HT1080 (cell line): Measurements from ENCODE around the gene SEC31B. TPM values are rescaled to one million over a fixed set of nuclear protein-coding genes. Genes with fewer than 3 reads are reported as not detected.
A peak's percentile ranks its signal among the peaks of the same experiment; 100 is the strongest.

Source experiments
- DNase-seq: peaks from one replicate; pipeline ENCODE4 v3.0.0-alpha.2; 2015; ENCODE audit warnings: low read depth
- total RNA-seq: library from RNA; depleted of rRNA; stranded (reverse); fragments of >200 nt; shearing (Covaris generic); gene quantifications from 2 replicates; pipeline ENCODE4 v1.2.3, GENCODE V29; 2014

Gene SEC31B
- total RNA-seq, 1 experiment from 2014 or later, result 0.93 TPM

DNA sequence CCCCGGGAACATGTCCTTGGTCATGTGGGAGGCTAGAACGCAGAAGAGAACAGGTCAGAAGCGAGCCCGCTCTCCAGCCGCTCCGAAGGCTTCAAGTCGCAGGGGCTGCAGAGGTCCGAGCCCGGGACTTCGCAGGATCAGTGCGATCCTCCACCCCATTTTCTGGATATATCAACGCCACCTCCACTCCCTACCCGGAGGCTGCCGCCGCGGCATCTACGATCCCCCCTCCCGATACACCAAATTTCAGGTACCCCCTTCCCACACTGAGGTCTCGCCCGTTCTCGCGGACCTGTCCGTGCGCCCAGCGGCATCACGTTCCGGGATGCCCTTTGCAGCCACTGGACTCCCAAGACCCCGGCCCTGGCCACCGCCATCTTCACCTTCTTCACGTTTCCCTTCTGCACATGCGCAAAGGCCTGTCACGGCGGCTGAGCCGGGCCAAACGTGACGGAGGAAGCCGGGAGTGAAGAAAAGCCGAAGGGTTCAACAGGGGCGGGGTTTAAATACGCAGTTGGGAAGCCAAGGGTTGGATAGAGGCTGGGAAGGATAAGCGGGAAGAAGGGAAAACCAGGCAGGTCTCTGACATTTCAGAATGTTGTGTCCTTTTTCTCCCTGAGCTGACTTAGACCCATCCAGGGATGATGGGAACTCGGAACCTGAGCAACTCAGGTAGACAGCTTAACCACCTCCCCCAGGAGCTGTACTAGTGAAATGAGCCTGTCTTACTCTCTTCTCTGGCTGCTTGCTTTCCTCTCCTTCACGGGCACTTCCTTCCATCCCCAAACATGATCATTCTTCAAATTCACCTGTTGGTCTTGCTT lies 10.0 kb upstream of the SEC31B start, which contains the start of gene NDUFB8:
Gene NDUFB8, minus strand, starts transcription at position 397 of the 824 bp plus-strand sequence. Its CDS starts 20 bp downstream, at position 377.
- peak; percentile 76 for DNase-seq

- no peak for DNase-seq
These were observed 9.3 kb upstream of the SEC31B start for GRCh38 chr10:100528921-100529474.

DNA sequence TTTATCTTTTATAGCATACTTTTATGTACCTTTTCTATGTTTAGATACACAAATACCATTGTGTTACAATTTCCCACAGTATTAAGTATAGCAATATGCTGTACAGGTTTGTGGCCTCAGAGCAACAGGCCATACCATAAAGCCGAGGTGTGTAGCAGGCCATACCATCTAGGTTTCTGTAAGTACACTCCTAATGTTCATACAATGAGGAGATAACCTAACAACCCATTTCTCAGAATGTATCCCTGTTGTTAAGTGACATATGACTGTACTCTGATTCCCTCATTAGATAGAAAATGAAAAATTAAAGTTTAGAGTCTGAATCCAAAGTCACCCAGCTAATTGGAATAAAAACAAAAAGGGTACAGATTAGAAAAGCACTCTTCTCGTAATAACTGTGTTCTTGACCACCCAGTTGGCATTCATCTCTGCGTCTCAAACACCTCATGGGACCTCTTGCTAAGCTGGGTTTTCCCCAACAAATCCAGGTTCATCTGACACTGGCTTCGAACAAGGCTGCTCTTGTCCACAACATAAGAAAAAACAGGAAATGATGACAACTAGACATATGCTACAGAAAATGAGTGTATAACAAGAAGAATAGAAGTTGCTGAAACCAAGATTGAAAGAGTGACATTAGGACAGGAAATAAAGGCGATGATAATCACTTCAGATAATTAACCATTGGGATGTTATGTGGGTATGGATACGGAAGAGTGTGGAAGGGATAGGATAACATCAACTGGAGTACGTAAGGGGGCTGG lies 8.6 kb upstream of the SEC31B start:
- peak; percentile 12 for DNase-seq

- no peak for DNase-seq
These were observed 5.0 kb upstream of the SEC31B start for GRCh38 chr10:100524638-100525037.

DNA sequence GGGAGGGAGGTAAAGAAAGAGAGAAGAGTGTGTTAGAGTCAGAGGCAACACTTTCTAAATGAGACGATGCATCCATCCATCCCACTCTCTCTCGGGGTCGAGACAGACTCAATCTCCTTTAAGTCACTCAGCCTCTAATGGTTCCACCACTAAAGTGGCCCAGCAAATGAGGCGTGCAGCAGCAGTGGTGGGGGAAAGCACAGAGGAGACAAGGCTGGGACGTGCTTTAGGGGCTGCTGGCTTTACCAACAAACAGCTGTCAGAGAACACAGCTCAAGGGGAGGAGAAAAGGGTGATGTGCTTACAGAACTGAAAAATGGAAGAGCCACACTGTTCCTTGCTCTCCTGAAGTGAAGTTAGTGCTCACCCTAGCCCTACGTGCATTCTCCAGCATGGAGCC lies 4.5 kb upstream of the SEC31B start:
- DNase-seq, result no peak

DNA sequence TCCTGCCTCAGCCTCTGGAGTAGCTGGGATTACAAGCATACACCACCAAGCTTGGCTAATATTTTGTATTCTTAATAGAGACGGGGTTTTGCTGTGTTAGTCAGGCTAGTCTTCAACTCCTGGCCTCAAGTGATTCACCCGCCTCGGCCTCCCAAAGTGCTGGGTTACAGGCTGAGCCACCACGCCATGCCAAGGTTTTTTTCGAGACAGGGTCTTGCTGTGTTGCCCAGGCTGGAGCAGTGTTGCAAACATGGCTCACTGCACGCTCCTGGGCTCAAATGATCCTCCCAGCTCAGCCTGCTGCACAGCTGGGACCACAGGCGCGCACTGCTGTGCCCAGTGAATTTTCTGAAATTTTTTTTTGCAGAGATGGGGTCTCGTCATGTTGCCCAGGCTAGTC lies 3.3 kb upstream of the SEC31B start:
- DNase-seq, result no peak

DNA sequence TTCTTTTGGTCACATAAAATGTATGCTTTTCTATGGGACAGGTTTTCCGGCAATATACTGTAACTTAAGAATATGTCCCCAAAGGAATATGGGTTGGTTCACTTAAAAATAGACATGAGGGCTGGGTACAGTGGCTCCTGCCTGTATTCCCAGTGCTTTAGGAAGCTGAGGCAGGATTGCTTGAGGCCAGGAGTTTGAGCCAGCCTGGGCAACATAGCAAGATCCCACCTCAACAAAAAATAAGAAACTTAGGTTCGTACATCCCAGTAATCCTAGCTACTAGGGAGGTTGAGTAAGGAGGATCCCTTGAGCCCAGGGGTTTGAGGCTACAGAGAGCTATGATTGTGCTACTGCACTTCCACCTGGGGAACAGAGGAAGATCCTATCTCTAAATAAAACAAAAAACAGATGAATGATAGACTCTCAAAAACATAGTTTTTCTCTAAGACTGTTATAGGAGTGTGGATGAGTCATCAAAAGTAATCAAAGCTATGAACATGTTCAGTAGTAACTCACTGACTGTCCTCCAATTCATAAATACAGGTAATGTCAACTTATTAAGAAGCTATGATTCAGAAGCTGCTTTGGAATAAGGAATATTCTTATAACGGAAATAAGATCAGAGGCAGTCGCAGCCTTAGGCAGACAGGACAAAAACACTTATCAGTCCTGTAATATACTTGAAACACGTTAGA lies 2.6 kb upstream of the SEC31B start:
- DNase-seq, result no peak

DNA sequence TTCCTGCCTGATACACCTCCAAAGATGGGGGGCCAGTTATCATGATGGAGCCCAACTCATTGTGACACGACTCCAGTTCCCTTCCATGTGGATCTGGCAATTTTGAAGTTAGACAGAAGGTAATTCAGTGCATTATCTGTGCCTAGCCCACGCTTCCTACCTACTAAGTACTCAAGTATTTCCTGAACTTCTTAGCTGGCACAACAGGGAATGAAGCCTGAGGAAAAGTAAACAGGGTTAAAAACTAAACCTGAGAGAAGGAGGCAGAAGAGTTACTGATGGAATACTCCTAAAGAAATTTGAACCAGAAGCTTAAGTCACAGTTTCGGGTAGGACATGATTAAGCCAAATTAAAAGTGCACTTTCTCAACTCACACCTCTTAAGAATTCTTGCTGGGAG lies 1.1 kb upstream of the SEC31B start:
- DNase-seq, result peak; percentile 67

- DNase-seq, result peak; percentile 64
These were observed 860 bp downstream of the SEC31B start for GRCh38 chr10:100518761-100519241.

GRCh38 chr10:100516847-100517246 lies 2.8 kb downstream of the SEC31B start:
- DNase-seq, result no peak

- DNase-seq, result no peak
These were observed 4.0 kb downstream of the SEC31B start for GRCh38 chr10:100515612-100516011.

- no peak for DNase-seq
These were observed 8.9 kb downstream of the SEC31B start for GRCh38 chr10:100510533-100511308.

DNA sequence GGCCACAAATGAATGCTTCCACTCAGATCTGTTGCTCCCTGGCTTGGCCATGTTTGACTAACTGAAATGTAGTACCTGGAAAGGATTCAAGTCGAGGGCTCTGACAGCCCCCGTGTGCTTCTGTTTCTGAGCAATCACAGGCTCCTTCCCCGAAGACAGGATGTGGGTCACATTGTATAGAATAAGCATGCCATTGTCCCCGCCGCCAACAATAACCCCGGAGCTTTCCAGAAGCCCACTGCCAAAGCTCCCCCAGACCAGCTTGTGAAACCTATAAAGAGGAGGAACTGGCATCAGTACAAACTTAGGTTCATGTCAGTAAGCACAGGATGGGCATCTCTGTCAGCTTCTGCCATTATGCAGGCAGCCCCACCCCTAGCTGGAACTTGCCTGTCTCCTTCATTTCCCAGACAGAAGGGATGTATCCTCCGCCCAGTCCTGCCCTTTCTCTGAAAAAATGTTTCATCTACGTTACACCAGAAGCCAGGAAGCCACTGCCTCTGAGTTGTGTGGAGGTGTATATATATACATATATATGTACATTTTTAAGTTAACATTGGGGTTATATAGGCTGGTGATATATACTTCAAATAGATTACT lies 10.3 kb downstream of the SEC31B start:
- peak; percentile 59 for DNase-seq

- DNase-seq, result peak; percentile 57
These were observed 10.9 kb downstream of the SEC31B start for GRCh38 chr10:100508691-100509150.

GRCh38 chr10:100508266-100508665 lies 11.4 kb downstream of the SEC31B start:
- DNase-seq, result no peak

DNA sequence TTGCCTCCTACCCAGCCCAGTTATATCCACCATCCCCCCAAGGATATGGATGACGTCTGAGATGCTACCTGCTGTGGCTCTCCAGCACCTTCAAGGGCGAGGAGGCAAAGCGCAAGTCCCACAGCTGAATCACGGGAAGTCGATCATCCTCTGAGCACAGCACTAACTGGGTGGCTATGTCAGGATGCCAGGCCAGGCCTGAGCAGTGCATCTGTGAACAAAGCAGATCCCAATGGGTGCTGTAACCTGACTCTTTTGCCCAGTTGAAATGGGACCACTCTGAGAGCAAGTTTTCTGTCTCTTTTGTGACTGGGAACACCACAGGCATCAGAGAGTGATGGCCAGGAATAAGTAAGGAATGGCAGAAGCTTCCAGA lies 12.3 kb downstream of the SEC31B start:
- DNase-seq, result no peak

DNA sequence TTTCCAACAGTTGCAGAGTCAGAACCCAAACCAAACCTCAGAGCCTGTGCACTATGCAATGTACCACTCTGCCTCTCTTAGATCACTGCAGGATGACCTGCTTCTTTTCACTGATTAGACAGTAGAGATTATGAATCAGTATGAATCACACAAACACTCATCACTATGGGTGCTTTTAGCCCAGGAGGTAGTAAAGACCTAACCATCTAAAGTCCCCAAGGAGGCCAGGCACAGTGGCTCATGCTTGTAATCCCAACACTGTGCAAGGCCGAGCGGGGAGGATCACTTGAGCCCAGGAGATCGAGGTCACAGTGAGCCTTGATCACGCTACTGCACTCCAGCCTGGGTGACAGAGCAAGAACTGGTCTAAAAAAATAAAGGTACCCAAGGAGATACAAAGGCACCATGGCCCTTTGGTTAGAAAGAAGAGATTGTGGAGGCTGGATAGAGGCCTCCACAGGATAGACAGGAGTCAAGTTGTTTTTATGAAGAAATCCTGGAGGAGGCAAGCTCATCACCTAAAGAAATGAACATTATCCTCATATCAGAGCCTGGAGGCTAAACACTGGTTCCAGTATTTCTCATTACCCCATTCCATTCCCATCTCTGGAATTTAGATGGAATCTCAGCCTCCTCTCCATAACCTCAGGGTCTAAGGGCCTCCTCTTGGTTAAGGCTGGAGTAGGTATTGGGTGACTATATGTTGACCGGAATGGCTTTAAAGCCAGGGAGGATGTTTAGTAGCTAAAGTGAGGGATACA lies 12.9 kb downstream of the SEC31B start:
- peak; percentile 81 for DNase-seq

DNA sequence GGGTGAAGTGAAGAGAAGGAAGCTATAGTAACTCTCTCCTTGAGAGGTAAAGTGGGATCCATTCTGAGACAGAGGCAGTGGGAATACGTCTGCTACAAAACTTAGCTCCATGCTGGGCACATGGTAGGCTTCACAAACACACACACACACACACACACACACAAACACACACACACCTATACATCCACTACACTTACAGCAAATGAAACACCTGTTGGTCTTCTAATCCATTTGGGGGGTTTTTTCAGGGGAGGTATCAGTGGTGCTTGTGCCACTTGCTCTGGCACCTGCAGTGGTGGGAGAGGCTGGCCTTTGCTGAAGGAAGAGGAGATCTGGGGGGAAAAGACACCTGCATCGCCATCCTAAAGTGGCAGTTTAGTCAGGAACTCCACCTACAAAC lies 14.5 kb downstream of the SEC31B start:
- DNase-seq, result no peak

DNA sequence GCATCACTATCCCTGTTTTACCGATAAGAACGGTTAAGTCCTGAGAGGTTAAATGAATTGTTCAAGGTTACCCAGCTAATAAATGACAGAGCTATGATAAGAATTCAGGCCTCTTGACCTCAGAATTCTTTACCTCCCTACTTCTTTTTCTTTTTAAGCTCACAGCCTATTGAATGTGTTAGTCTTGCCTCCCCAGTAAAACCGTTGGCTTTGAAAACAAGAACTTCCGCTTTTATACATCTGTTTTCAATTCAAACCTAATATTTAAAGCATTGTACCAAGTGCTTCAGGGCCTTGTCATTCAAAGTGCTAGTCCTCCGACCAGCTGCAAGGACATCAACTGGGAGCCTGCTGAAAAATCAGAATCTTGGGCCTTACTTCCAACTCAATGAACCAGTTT lies 15.6 kb downstream of the SEC31B start:
- DNase-seq, result no peak
